ENCODE measurements around the gene LEF1. TPM values are rescaled to one million over a fixed set of nuclear protein-coding genes. Genes with fewer than 3 reads are reported as not detected.

The LEF1 gene
- total RNA-seq, 1 experiment from 2014 or later, result 0.79 TPM

- no peak overlapping the region for H3K9ac ChIP-seq (ENCODE audit: low read length)
- no peaks in the 10 kb centered on the region for H3K36me3 ChIP-seq (ENCODE audit: control insufficient read depth in 1 of 2, insufficient read depth in 2 of 2, low read length in 2 of 2)
- DNase-seq (ENCODE audit: low read depth, low spot score) (no peak), ATAC-seq (no peak)
- ChIA-PET POLR2A (no interaction called here), CTCF (no interaction called here), RAD21 (ENCODE audit: low non-redundant PET in 1 of 2, low total read pairs in 2 of 2, uncharacterized antibody in 2 of 2, unreplicated experiment in 2 of 2) (no interaction called here)
- no peaks in the 10 kb centered on the region for H3K9me3 ChIP-seq (ENCODE audit: control insufficient read depth in 1 of 2, insufficient read depth in 1 of 2, low read depth in 1 of 2, low read length in 2 of 2)
- no peaks in the 10 kb centered on the region for H3K4me1 ChIP-seq (ENCODE audit: control insufficient read depth in 1 of 2, insufficient read depth in 2 of 2, low read length in 2 of 2)
- no peaks in the 10 kb centered on the region for H3K79me2 ChIP-seq (ENCODE audit: insufficient read depth, low read length)
- H4K20me1 ChIP-seq (ENCODE audit: insufficient read depth), result no peaks in the 10 kb centered on the region
- no TSS peak for BruUV-seq (replicated peaks)
- H2AFZ ChIP-seq (ENCODE audit: low read depth, low read length, poor library complexity, severe bottlenecking), result no peak overlapping the region
- H3K9me2 ChIP-seq (ENCODE audit: insufficient read depth), result no peaks in the 10 kb centered on the region
- H3K27ac ChIP-seq (ENCODE audit: low read depth, low read length), result no peak overlapping the region
- intact Hi-C loops (cut with micrococcal nuclease), result no loop called here
- H3K27me3 ChIP-seq (ENCODE audit: insufficient read depth, low read length), result peaks cover 12% of the 10 kb centered on the region; the same call in 1 of the 2 replicates
- H3K4me3 ChIP-seq (replicated peaks in 1 of 2; ENCODE audit: low read depth in 1 of 2, low read length in 2 of 2), result no peak overlapping the region
- TF ChIP-seq FOSL1 (IDR thresholded peaks at IDR 0.05; ENCODE audit: low read depth) (no peak), ZFX (IDR thresholded peaks at IDR 0.05) (no peak), EZH2phosphoT487 (IDR thresholded peaks at IDR 0.05; ENCODE audit: borderline replicate concordance) (no peak), POLR2A (IDR thresholded peaks at IDR 0.05; ENCODE audit: borderline replicate concordance, extremely low read depth, insufficient read depth, insufficient read length) (no peak), ELF1 (IDR thresholded peaks at IDR 0.05; ENCODE audit: borderline replicate concordance, low read depth) (no peak), ATF3 (IDR thresholded peaks at IDR 0.05) (no peak), MAX (IDR thresholded peaks at IDR 0.05) (no peak), POLR2AphosphoS5 (IDR thresholded peaks at IDR 0.05; ENCODE audit: low read depth, low read length) (no peak), SP1 (IDR thresholded peaks at IDR 0.05; ENCODE audit: low read depth) (no peak), SRF (IDR thresholded peaks at IDR 0.05; ENCODE audit: low read depth) (no peak), RAD21 (IDR thresholded peaks at IDR 0.05; ENCODE audit: low read depth) (no peak), ZBTB33 (IDR thresholded peaks at IDR 0.05; ENCODE audit: extremely low read depth, insufficient replicate concordance, low read length) (no peak), CEBPB (IDR thresholded peaks at IDR 0.05; ENCODE audit: low read depth) (no peak), EZH2 (IDR thresholded peaks at IDR 0.05) (no peak)
- H3K4me2 ChIP-seq (ENCODE audit: low read length), result no peak overlapping the region
Measured at GRCh38 chr4:108094131-108094530, 74.6 kb downstream of the LEF1 start.
